ES-I3 (cell line): ENCODE results near the gene CBX6.
"Not testable (repeated sequence)": the region's sequence is repeated elsewhere in the genome, so short reads cannot be mapped to it uniquely, and the experiment has no call there.

Source experiments
- H3K36me3 ChIP-seq: 2 replicates; pipeline ENCODE4 v1.6.1; 2013; ENCODE audit warnings: mild to moderate bottlenecking, low read length, control low read depth, moderate library complexity; ENCODE audit not compliant: insufficient read depth
- H3K4me1 ChIP-seq: 2 replicates; pipeline ENCODE4 v1.6.1; 2013; ENCODE audit warnings: mild to moderate bottlenecking, control low read depth, low read length; ENCODE audit not compliant: insufficient read depth
- H3K9ac ChIP-seq: 2 replicates; pipeline ENCODE4 v1.6.1; 2013; ENCODE audit warnings: low read depth, mild to moderate bottlenecking, low read length, moderate library complexity
- H3K9me3 ChIP-seq: 2 replicates; pipeline ENCODE4 v1.6.1; 2013; ENCODE audit warnings: mild to moderate bottlenecking, low read length, moderate library complexity; ENCODE audit not compliant: control insufficient read depth, insufficient read depth

The CBX6 gene

DNA sequence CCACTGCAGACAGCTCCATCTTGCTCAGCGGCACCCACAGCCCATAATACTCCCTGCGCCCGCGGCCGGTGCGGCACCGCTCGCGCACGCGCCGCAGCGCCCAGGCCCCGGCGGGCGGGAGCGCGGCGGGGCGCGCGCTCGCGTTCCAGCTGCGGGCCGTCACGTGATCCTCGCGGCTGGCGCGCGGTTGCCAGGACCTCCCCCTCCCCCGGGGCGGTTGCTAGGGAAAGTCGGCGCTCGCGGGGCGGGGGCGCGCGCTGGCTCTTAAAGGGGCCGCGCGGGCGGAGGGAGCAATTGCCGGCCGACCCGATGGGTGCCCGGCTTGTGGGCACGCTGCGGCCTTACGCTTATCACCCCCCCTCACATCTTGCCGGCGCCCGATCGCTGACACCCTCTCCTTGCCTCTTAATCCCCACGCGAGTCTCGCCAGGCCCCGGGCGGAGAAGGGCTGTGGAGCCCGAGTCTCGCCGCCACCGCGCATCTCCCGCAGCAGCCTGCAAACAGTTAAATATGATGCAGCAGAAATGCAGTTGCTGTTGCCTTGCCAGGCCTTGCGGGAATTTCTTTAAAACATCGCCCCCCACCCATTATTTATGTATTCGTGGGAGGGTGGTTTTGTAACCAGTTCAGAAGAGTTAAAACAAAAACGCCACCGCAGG, at the start of gene CBX6:
TSS of gene CBX6 (minus strand) at position 45 of the 659 bp plus-strand sequence. CDS start at position 19, 26 bp downstream.
- peaks cover 18% of the 10 kb centered on the region for H3K4me1 ChIP-seq
- no peaks in the 10 kb centered on the region for H3K9me3 ChIP-seq
- peak within 1 kb of the TSS; percentile 79 for H3K9ac ChIP-seq
- peaks cover 9% of the 10 kb centered on the region; the same call in 1 of the 2 replicates for H3K36me3 ChIP-seq

DNA sequence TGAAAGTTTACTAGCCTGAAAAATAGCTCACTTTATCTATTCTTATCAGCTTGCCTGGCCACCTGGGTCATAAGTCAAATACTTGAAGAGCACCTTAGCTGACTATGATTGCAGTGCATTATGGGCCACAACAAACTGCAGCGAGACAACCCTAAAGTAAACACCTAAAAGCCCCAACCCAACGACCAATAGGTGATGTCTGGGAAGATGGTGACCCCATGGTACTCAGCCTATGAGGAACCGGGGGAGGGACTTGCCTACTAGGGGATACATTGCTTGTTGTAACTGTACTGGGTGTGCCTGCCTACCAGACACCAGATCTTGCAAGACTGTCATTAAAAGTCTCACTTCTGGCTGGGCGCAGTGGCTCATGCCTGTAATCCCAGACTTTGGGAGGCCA, 49.8 kb upstream of the CBX6 start:
- no peaks in the 10 kb centered on the region for H3K36me3 ChIP-seq
- H3K4me1 ChIP-seq = 0 out of 2 replicates have a peak, but pooled peaks cover 10% of the 10 kb centered on the region
- H3K9me3 ChIP-seq = no peaks in the 10 kb centered on the region
- H3K9ac ChIP-seq = no peak overlapping the region

DNA sequence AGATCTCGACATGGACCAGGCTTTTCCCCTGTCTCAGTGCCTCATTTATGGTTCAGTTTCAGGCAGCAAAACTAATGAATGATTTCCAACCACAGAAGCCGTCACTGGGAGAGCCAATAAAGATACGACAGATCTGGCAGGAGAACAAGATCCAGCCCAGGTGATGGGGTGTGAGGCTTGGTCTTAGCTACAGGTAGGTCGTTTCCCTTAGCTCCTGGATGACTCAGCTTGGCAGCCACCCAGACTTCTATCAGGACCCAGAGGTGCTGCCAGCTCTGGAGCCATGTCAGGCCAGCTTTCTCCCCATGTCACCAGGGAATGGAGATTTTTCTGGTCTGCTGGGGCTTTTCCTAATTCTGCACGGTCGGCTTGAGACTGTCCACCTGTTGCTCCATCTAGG, 49.1 kb upstream of the CBX6 start:
- Histone ChIP-seq H3K9ac (no peak overlapping the region), H3K9me3 (no peaks in the 10 kb centered on the region), H3K4me1 (0 out of 2 replicates have a peak, but pooled peaks cover 10% of the 10 kb centered on the region), H3K36me3 (no peaks in the 10 kb centered on the region)

DNA sequence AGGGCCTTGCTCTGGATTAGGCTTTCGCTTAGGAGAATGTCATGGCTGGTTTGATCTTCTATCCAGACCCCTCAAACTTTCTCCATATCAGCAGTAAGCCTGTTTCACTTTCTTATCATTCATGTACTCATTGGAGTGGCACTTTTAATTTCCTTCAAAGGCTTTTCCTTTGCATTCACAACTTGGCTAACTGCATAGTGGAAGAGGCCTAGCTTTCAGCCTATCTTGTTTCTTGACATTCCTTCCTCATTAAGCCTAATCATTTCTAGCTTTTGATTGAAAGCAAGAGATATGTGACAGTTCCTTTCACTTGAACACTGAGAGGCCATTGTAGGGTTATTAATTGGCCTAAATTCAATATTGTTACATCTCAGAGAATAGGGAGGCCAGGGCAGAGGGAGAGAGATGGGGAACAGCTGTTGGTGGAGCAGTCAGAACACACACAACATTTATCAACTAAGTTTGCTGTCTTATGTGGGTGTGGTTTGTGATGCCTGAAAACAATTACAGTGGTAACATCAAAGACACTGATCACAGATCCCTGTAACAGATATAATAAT, 47.7 kb upstream of the CBX6 start:
- 0 out of 2 replicates have a peak, but pooled peaks cover 10% of the 10 kb centered on the region for H3K4me1 ChIP-seq
- H3K9me3 ChIP-seq = no peaks in the 10 kb centered on the region
- no peak overlapping the region for H3K9ac ChIP-seq
- H3K36me3 ChIP-seq = no peaks in the 10 kb centered on the region

DNA sequence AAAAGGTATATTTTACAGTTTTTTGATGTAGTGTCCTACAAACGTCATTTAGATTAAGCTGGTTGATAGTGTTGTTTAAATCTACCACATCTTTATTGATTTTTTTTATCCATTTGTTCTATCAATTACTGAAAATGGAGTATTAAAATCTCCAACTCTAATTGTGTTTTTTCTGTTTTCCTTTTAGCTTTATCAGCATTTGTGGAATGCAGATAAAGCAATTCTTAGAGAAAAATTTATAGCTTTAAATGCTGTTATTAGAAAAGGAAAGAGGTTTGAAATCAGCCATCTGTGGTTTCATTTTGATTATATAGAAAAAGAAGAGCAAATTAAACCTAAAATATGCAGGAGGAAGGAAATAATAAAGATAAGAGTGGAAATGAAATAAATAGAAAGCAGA, 39.4 kb upstream of the CBX6 start:
- Histone ChIP-seq H3K4me1 (no peaks in the 10 kb centered on the region), H3K36me3 (no peaks in the 10 kb centered on the region), H3K9ac (no peak overlapping the region), H3K9me3 (no peaks in the 10 kb centered on the region)

DNA sequence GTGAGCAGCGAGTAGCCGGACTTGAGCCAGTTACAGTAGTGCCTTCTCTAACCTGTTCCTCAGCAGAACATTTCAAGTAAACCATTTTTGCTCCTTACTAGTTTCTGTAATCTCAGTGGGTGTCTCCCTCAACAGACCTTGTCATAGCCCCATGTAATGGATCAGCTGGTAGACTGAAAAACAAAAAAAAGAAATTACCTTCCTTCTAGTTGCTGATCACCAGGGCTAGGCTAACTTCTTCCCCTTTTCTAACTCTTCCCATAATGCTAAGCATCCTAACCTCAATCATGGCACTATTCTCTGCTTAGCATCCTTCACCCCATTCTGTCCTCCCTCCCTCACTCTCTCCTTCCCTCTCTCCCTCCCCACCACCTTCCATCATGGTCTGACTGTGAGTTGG, 35.8 kb upstream of the CBX6 start:
- Histone ChIP-seq H3K4me1 (no peaks in the 10 kb centered on the region), H3K9me3 (peaks cover 9% of the 10 kb centered on the region; the same call in 1 of the 2 replicates), H3K9ac (no peak overlapping the region), H3K36me3 (no peaks in the 10 kb centered on the region)

DNA sequence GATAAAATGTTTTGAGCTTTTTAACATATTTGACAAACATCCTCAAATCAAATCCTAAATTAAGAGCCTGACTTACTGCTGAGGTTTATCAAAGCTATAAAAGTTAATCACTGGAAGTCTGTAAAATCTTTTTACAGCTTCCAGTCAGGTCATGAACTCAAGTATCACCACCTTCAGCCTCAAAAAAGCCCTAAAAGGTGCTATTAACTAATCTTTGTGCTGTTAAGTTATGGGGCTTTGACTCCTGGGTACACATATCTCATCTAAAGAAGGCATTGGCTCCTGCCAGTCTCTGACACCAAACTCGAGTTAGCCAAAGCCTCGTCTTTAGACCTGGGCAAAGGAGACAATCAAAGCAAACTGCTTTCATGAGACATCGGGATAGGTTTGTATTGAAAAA, 34.0 kb upstream of the CBX6 start:
- Histone ChIP-seq H3K36me3 (no peaks in the 10 kb centered on the region), H3K9me3 (peaks cover 9% of the 10 kb centered on the region; the same call in 1 of the 2 replicates), H3K9ac (no peak overlapping the region), H3K4me1 (no peaks in the 10 kb centered on the region)

DNA sequence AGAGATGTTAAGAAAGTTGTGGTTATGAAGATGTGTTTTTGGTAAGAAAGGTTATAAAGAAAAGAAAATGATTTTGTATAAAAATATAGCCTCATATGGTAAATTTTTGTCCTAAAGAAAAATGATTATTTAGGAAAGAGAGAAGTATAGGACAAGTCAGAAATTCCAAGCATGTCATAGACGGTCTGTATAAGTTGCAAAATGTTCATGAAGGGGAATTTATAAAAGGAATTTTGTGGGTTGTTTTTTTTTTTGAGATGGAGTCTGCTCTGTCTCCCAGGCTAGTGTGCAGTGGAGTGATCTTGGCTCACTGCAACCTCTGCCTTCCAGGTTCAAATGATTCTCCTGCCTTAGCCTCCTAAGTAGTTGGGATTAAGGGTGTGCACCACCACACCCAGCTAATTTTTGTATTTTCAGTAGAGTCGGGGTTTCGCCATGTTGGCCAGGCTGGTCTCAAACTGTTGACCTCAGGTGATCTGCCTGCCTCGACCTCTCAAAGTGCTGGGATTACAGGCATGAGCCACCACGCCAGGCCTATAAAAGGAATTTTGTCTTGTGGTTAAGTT, 32.1 kb upstream of the CBX6 start:
- H3K9ac ChIP-seq, H3K9me3 ChIP-seq, H3K4me1 ChIP-seq, H3K36me3 ChIP-seq: not testable (repeated sequence)

DNA sequence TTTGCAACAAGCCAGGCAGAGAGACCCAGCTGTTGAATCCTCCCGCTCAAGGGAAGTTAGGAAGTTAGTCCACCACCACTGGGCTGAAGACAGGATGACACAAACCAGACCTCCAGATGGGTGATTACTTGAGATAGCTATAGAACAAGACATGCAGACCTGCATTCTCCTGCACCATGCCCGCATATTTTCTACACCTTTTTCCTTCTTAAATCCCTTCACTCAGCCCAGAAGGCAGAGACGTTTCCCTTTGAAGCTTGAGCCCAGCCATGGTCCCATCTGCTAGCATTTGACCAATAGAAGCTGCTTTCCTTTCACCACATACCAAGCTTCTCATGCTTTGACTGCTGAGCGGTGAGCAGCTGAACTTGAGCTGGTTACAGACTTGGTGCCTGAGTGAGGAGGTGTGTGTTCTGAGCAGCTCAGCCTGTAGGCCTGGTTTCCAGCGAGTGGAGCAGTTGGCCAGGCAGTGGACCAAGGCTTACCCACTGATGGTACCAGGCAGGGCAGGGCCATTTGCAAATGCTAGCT, 29.2 kb upstream of the CBX6 start:
- Histone ChIP-seq H3K9ac (no peak overlapping the region), H3K9me3 (peaks cover 9% of the 10 kb centered on the region; the same call in 1 of the 2 replicates), H3K4me1 (no peaks in the 10 kb centered on the region), H3K36me3 (no peaks in the 10 kb centered on the region)

DNA sequence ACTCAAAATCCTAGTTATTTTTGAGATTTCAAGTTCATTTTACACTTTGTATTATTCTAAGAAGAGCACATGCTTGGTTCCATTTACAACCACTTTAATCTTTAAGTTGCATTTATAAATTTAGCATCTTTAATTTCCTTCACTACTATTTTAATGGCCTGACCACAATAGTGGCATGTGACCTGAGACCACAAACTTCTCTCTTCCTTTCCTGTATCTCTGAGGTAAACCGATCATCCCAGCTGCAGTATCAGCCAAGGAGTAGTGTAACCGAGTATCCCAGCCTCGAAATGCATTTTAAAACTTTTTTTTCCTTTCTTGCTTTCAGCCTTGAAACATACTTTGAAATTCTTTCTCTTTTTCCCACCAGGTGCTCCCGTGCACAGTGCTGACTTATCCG, 28.7 kb upstream of the CBX6 start:
- peaks cover 9% of the 10 kb centered on the region; the same call in 1 of the 2 replicates for H3K9me3 ChIP-seq
- no peaks in the 10 kb centered on the region for H3K4me1 ChIP-seq
- H3K36me3 ChIP-seq = no peaks in the 10 kb centered on the region
- H3K9ac ChIP-seq = no peak overlapping the region

DNA sequence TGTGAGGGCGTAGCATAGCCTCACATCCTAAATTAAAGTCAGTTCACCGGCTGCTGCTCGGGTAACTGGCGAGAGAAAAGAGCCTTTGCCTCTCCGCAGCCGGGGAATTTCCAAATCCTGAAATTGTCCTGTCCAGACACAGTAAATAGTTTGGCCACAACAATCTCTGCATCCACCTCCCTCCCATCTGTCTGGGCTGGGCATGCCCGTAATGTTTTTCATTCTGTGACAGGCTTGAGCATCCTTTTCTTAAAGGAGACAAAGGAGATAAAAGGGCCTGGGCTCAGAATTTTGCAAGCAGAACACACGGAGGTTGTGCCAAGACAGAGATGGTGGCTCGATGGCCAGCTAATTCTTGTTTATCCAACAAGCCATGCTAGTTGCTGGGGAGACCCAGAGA, 19.2 kb upstream of the CBX6 start:
- H3K4me1 ChIP-seq = no peaks in the 10 kb centered on the region
- no peaks in the 10 kb centered on the region for H3K36me3 ChIP-seq
- H3K9me3 ChIP-seq = peaks cover 2% of the 10 kb centered on the region; the same call in 1 of the 2 replicates
- H3K9ac ChIP-seq = no peak overlapping the region

DNA sequence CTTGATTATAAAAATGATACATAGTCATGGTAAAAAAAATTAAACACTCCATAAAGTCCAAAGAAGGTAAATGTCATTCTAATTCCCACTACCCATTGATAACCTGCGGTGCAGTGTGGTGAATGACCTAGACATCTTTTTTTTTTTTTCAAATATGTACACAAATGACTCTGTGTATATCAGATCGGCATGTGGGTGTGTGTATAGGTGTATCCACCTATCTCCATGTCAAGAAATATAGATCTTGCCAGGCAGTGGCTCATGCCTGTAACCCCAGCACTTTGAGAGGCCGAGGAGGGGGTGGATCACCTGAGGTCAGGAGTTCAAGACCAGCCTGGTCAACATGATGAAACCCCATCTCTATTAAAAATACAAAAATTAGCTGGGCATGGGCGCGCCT, 18.4 kb upstream of the CBX6 start:
- Histone ChIP-seq H3K36me3 (no peaks in the 10 kb centered on the region), H3K4me1 (no peaks in the 10 kb centered on the region), H3K9ac (no peak overlapping the region), H3K9me3 (peaks cover 2% of the 10 kb centered on the region; the same call in 1 of the 2 replicates)

DNA sequence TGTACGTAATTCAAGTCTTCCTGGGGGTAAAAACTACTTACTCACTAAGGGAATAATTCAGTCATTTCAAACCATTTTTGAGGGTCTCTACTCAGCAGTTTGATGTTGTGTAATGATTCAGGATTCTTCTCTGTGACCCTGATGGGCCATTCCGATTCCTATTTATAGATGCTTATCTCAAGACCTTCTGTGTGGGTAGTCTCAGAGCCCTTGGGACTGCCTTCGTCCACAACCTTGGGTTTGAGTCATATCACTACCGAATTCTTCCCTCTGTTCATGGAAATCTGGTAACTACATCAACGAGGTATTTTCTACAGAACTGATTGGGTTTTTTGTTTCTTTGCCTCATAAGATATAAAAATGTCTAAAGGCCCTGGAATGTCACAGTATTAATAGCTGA, 14.3 kb upstream of the CBX6 start:
- peaks cover 2% of the 10 kb centered on the region; the same call in 1 of the 2 replicates for H3K9me3 ChIP-seq
- no peaks in the 10 kb centered on the region for H3K4me1 ChIP-seq
- H3K36me3 ChIP-seq = no peaks in the 10 kb centered on the region
- no peak overlapping the region for H3K9ac ChIP-seq

DNA sequence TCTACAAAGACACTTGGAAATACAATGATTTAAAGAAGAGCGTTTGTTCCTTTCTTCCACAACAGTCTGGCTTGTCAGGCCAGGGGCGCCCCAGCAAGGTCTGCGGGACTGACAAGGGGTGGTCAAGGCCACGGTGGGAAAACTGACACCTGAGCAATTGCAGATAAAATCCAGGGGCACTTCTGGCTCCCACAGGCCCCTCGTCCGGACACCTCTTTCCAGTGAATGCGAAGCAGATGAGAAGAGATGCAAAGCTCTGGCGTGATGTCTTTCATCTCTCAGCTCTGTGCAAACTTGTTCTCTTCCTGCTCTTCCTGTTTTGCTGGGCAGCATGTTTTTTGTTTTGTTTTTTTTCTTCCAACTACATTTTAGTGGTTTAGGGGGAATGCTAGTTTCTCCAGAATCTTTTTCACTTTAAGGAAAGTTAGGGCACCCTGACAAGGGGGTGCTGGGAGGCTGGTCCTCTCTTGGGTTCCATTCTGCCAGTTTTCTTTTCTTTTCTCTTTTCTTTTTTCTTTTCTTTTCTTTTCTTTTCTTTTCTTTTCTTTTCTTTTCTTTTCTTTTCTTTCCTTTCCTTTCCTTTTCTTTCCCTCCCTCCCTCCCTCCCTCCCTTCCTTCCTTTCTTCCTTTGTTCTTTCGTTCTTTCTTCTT, 11.1 kb upstream of the CBX6 start:
- H3K9me3 ChIP-seq = peaks cover 2% of the 10 kb centered on the region; the same call in 1 of the 2 replicates
- no peak overlapping the region for H3K9ac ChIP-seq
- no peaks in the 10 kb centered on the region for H3K4me1 ChIP-seq
- no peaks in the 10 kb centered on the region for H3K36me3 ChIP-seq
